GM06990 (cell line): ENCODE data around the gene KLHL6.
"Not testable (repeated sequence)": the region's sequence is repeated elsewhere in the genome, so short reads cannot be mapped to it uniquely, and the experiment has no call there.

Experiments
- DNase-seq: peaks from one replicate; pipeline ENCODE4 v3.0.0-alpha.2; 2011; ENCODE audit not compliant: insufficient read length; ENCODE audit errors: extremely low read depth
- H3K27me3 ChIP-seq: replicated peaks from 2 replicates; pipeline ENCODE4 v1.6.0; 2011; ENCODE audit warnings: low read length; ENCODE audit not compliant: control insufficient read depth, insufficient read depth
- H3K36me3 ChIP-seq: 2 replicates; pipeline ENCODE4 v1.5.1; 2011; ENCODE audit warnings: low read length; ENCODE audit not compliant: control insufficient read depth, insufficient read depth
- H3K4me3 ChIP-seq: replicated peaks from 2 replicates; pipeline ENCODE4 v1.5.1; 2011; ENCODE audit warnings: low read depth, mild to moderate bottlenecking, control low read depth, low read length
- CTCF ChIP-seq: IDR thresholded peaks from 2 replicates; pipeline ENCODE4 v1.5.1; 2011; ENCODE audit warnings: low read length, control low read depth, mild to moderate bottlenecking, inconsistent platforms; ENCODE audit not compliant: insufficient read depth, poor library complexity, severe bottlenecking

KLHL6 gene

GRCh38 chr3:183484431-183485075 lies 71.0 kb downstream of the KLHL6 start:
- TF ChIP-seq CTCF = no peak
- DNase-seq = no peak
- no peak overlapping the region for H3K4me3 ChIP-seq

GRCh38 chr3:183481582-183481981 lies 73.9 kb downstream of the KLHL6 start:
- Histone ChIP-seq H3K36me3 (no peaks in the 10 kb centered on the region), H3K27me3 (peaks cover 2% of the 10 kb centered on the region; the same call in 1 of the 2 replicates), H3K4me3 (no peak overlapping the region)
- no peak for TF ChIP-seq CTCF
- no peak for DNase-seq

More at GRCh38 chr3:183484431-183485075, 71.0 kb downstream of the KLHL6 start:
- no peaks in the 10 kb centered on the region for H3K36me3 ChIP-seq
- peaks cover 3% of the 10 kb centered on the region for H3K27me3 ChIP-seq

GRCh38 chr3:183478501-183478900 lies 77.0 kb downstream of the KLHL6 start:
- Histone ChIP-seq H3K4me3 (no peak overlapping the region), H3K36me3 (no peaks in the 10 kb centered on the region), H3K27me3 (no peaks in the 10 kb centered on the region; the same call in 1 of the 2 replicates)
- TF ChIP-seq CTCF = no peak
- no peak for DNase-seq

- no peaks in the 10 kb centered on the region; the same call in 1 of the 2 replicates for H3K27me3 ChIP-seq
- no peak overlapping the region for H3K4me3 ChIP-seq
- no peaks in the 10 kb centered on the region for H3K36me3 ChIP-seq
- no peak for DNase-seq
- TF ChIP-seq CTCF = no peak
These were observed 77.6 kb downstream of the KLHL6 start for GRCh38 chr3:183477801-183478456.

GRCh38 chr3:183475764-183476162 lies 79.7 kb downstream of the KLHL6 start:
- not testable (repeated sequence) for DNase-seq, H3K27me3 ChIP-seq, H3K36me3 ChIP-seq, H3K4me3 ChIP-seq

GRCh38 chr3:183475016-183475763 lies 80.3 kb downstream of the KLHL6 start:
- DNase-seq = no peak
- no peaks in the 10 kb centered on the region for H3K36me3 ChIP-seq

More at GRCh38 chr3:183475016-183475763, 80.3 kb downstream of the KLHL6 start:
- no peaks in the 10 kb centered on the region; the same call in 1 of the 2 replicates for H3K27me3 ChIP-seq
- no peak for TF ChIP-seq CTCF
- no peak overlapping the region for H3K4me3 ChIP-seq
